Measurements from ENCODE around the gene PRKCB.

The PRKCB gene

GRCh38 chr16:24036614-24037013 is 200.8 kb downstream of the PRKCB start:
- DNase-seq (ENCODE audit: low read depth), result peak; percentile 4
- no peak overlapping the region for H3K4me3 ChIP-seq (ENCODE audit: control insufficient read depth, low read depth, low read length)
- peak; percentile 70 for TF ChIP-seq CTCF (IDR thresholded peaks at IDR 0.05; ENCODE audit: control insufficient read depth, insufficient read depth, low read depth, low read length, missing control alignments)

- TF ChIP-seq CTCF (IDR thresholded peaks at IDR 0.05; ENCODE audit: control insufficient read depth, insufficient read depth, low read depth, low read length, missing control alignments), result no peak
- no peak for DNase-seq (ENCODE audit: low read depth)
- H3K4me3 ChIP-seq (ENCODE audit: control insufficient read depth, low read depth, low read length), result no peak overlapping the region
Observed at GRCh38 chr16:24037335-24037734, 201.6 kb downstream of the PRKCB start.

- TF ChIP-seq CTCF (IDR thresholded peaks at IDR 0.05; ENCODE audit: control insufficient read depth, insufficient read depth, low read depth, low read length, missing control alignments), result peak; percentile 80
- peak; percentile 4 for DNase-seq (ENCODE audit: low read depth)
- no peak overlapping the region for H3K4me3 ChIP-seq (ENCODE audit: control insufficient read depth, low read depth, low read length)
Observed at GRCh38 chr16:24041834-24042631, 206.2 kb downstream of the PRKCB start.

GRCh38 chr16:24044467-24044866 is 208.7 kb downstream of the PRKCB start:
- TF ChIP-seq CTCF (IDR thresholded peaks at IDR 0.05; ENCODE audit: control insufficient read depth, insufficient read depth, low read depth, low read length, missing control alignments), result no peak
- no peak overlapping the region for H3K4me3 ChIP-seq (ENCODE audit: control insufficient read depth, low read depth, low read length)
- DNase-seq (ENCODE audit: low read depth), result no peak

- no peak for TF ChIP-seq CTCF (IDR thresholded peaks at IDR 0.05; ENCODE audit: control insufficient read depth, insufficient read depth, low read depth, low read length, missing control alignments)
- DNase-seq (ENCODE audit: low read depth), result no peak
- H3K4me3 ChIP-seq (ENCODE audit: control insufficient read depth, low read depth, low read length), result no peak overlapping the region
Observed at GRCh38 chr16:24045641-24046040, 209.9 kb downstream of the PRKCB start.

- TF ChIP-seq CTCF (IDR thresholded peaks at IDR 0.05; ENCODE audit: control insufficient read depth, insufficient read depth, low read depth, low read length, missing control alignments), result no peak
- DNase-seq (ENCODE audit: low read depth), result no peak
- H3K4me3 ChIP-seq (ENCODE audit: control insufficient read depth, low read depth, low read length), result no peak overlapping the region
Observed at GRCh38 chr16:24046442-24046841, 210.7 kb downstream of the PRKCB start.
